ENCODE measurements around the gene CCDC88B.

The CCDC88B gene

DNA sequence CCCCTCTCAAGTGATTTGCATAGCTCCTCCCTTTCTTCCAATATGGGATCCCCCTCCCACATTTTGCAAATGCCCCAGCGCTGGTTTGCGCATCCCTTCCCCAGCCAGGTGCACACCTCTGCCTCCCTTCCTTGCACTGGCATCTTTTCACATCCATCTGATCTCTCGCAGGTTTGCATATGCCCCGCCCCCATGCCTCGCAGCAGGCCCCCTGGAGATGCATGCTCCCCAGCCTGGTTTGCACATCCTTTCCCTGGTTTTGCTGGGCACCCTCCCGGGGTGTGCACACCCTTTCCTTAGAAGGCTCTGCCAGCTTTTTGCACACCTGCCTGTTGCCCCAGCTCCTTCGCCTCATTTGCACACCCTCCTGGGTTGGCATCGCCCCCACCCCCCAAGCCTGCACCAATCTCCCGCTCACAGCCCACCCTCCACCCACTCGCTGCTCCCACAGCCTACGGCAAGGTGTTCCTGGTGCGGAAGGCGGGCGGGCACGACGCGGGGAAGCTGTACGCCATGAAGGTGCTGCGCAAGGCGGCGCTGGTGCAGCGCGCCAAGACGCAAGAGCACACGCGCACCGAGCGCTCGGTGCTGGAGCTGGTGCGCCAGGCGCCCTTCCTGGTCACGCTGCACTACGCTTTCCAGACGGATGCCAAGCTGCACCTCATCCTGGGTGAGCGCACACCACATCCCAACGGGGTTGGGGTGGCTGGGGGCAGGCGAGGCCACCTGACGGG lies 19.9 kb downstream of the CCDC88B start:
- no peak for DNase-seq (ENCODE audit: low read depth)

DNA sequence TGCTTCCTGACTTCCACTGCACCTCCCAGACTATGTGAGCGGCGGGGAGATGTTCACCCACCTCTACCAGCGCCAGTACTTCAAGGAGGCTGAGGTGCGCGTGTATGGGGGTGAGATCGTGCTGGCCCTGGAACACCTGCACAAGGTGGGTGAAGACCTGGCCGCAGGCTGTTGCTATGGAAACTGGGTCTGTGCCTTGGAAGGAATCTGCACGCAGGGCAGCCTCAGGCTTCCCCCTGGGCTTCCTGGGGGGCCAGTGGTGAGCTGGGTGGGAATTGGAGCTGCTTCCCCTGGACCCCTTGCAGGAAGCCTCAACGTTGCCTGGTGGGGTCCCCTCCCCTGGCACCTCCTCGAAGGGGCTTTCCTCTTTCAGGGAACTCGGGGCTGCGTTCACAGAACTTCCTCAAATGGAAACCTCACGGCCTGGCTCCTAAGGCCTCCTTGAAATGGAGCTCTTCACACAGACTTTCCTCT lies 20.5 kb downstream of the CCDC88B start:
- DNase-seq (ENCODE audit: low read depth) = no peak

GRCh38 chr11:64361659-64362058 lies 21.7 kb downstream of the CCDC88B start:
- DNase-seq (ENCODE audit: low read depth) = no peak

- no peak for DNase-seq (ENCODE audit: low read depth)
These were observed 22.3 kb downstream of the CCDC88B start for GRCh38 chr11:64362339-64362738.

- no peak for DNase-seq (ENCODE audit: low read depth)
These were observed 24.4 kb downstream of the CCDC88B start for GRCh38 chr11:64364435-64364834.

GRCh38 chr11:64364911-64365310 lies 24.9 kb downstream of the CCDC88B start:
- no peak for DNase-seq (ENCODE audit: low read depth)

DNA sequence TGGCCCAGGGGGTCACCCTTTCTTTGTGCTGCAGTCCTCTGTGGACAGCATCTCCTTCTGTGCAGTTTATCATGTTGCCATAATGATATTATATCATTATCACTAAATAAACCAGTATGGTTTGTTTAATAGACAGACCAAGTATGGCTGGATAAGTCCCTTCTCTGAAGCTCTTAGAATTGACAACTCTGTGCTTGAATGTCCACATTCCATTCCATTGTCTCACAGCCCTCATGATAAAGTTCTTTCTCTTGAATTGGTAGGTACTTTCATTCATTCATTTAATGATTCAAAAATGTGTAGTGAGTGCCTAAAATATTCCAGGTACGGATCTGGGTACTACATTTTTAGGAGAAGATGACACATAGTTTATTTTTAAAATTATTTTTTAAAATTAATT lies 26.7 kb downstream of the CCDC88B start:
- no peak for DNase-seq (ENCODE audit: low read depth)

- no peak for DNase-seq (ENCODE audit: low read depth)
These were observed 28.1 kb downstream of the CCDC88B start for GRCh38 chr11:64367931-64368672.

DNA sequence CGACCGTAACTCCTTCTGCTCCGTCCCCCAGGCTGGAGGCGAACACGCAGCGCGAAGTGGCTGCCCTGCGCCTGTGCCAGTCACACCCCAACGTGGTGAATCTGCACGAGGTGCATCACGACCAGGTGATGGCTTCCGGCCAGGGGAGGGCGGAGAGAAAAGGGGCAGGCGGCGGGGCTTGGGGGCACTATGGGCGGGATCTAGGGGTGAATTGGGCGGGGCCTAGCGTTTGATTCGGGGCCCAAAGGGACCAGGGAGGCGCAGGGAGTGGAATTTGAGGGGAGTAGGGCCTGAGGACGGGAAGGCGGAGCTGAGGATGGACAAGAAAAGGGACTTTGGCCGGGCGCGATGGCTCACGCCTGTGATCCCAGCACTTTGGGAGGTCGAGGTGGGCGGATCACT lies 28.7 kb downstream of the CCDC88B start:
- no peak for DNase-seq (ENCODE audit: low read depth)

DNA sequence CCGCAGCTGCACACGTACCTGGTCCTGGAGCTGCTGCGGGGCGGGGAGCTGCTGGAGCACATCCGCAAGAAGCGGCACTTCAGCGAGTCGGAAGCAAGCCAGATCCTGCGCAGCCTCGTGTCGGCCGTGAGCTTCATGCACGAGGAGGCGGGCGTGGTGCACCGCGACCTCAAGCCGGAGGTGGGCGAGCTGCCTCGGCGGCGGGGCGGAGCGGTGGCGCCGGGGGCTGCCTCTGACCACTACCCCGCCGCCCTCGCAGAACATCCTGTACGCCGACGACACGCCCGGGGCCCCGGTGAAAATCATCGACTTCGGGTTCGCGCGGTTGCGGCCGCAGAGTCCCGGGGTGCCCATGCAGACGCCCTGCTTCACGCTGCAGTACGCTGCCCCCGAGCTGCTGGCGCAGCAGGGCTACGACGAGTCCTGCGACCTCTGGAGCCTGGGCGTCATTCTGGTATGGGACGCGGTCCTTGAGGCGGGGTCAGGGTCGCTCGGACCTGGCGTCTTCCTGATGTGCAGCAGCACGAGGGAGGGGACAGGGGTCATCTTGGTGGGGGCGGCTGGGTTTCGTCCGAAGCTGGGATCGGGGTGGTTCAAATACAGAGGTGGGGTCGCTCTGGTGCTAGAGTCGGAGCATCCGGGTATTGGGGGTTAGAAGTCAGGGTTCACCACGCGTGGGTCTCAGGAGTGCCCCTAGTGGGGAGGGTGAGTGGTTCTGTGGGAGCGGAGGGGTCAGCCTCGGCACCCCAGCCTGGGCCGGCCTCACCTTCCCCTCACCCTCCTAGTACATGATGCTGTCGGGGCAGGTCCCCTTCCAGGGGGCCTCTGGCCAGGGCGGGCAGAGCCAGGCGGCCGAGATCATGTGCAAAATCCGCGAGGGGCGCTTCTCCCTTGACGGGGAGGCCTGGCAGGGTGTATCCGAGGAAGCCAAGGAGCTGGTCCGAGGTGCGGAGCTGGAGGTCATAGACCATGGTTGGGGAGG lies 29.7 kb downstream of the CCDC88B start:
- no peak for DNase-seq (ENCODE audit: low read depth)

DNA sequence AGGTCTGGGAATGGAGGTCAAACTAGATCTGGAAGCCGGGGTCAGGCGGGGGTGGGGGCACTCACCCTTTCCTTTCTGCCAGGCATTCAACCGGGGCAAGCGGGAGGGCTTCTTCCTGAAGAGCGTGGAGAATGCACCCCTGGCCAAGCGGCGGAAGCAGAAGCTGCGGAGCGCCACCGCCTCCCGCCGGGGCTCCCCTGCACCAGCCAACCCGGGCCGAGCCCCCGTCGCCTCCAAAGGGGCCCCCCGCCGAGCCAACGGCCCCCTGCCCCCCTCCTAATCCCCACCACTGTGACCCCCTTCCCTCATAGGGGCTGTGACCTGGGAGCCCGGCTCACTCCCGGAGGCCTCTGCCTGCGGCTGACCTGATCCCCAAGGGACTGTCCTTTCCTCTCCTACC lies 31.2 kb downstream of the CCDC88B start:
- no peak for DNase-seq (ENCODE audit: low read depth)

GRCh38 chr11:64372021-64372420 lies 32.0 kb downstream of the CCDC88B start:
- DNase-seq (ENCODE audit: low read depth) = no peak

GRCh38 chr11:64372802-64373597 lies 33.0 kb downstream of the CCDC88B start:
- DNase-seq (ENCODE audit: low read depth) = no peak

DNA sequence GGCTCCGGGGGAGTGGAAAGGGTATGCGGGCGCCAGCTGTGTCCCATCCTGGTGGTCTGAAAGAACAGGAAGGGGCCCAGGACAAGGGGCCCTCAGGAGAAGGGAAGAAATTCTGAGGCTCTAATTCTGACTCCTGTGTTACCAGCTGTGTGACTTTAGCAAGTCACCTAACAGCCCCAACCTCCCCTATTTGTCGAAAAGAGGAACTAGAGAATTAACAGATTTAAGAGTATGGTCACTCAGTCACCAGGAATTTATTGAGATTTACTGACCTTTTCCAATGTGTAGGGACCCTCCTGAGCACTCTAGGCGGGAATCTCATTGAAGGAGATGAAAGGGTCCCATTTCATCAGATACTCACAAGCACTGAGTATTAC lies 33.6 kb downstream of the CCDC88B start:
- no peak for DNase-seq (ENCODE audit: low read depth)

DNA sequence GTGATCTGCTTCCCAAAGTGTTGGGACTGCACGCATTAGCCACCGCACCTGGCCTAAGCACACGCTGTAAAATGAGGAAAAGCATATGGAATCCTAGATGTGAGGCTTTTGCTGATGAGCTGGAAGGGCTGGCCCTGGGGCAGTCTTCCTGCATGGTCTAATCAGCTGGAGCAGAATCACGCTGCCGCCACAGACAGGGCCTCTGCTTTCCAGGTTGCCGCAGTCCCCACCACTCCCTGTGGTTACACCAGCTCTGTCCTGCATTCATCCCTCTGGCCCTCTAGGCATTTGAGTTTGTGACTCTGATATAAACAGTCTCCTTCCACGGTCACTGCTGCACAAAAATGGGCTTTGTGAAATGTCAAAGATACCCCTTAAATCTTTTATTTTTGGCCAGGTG lies 36.1 kb downstream of the CCDC88B start:
- no peak for DNase-seq (ENCODE audit: low read depth)

DNA sequence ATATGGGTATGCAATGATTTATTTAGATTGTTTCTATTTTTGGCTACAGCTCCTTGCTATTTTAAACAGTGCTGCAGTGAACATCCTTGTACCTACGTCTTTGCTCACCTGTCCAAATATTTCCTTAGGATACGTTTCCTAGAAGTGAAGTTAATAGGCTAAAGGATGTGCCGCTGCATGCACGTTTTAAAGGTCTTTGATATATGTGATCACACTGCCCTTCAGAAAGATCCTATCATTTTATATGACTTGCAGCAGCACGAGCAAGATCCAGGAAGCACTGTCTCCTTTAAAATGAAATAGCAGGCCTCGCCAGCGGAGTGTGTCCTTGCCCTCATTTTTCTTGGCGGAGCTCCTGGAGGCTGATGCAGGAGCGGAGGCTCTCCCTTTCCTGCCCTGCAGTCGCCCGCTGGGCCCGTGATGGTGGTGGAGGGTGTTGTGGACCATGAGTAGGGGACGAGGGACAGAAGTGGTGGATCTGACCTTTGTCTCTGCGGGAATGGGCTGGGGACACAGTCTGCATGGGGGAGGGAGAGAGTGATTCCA lies 38.4 kb downstream of the CCDC88B start:
- DNase-seq (ENCODE audit: low read depth) = no peak

DNA sequence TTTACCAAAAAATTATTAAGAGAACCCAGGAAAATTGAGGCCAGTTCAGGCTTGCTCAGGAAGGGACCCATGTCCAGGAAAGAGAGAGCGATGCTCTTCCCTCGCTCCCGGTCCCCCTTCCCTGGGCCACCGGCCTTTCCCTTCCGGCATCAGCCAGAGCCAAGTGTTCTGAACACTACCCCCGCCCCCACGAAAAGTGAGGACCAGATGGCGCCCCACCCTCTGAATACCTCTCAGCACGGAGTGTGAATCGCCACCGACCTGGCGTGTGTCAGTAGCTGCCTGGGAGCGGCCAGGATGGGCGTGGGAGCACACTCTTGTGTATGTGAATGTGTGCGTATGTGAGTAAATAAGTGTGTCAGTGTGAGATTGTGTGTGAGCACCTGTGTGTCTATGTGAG lies 39.2 kb downstream of the CCDC88B start:
- no peak for DNase-seq (ENCODE audit: low read depth)

- DNase-seq (ENCODE audit: low read depth) = no peak
These were observed 40.1 kb downstream of the CCDC88B start for GRCh38 chr11:64379817-64380709.

- no peak for DNase-seq (ENCODE audit: low read depth)
These were observed 41.3 kb downstream of the CCDC88B start for GRCh38 chr11:64381350-64381749.

GRCh38 chr11:64382047-64382446 lies 42.0 kb downstream of the CCDC88B start:
- DNase-seq (ENCODE audit: low read depth) = no peak

All from HS-27A (cell line).